Spleen (tissue), 11 donors: Measurements from ENCODE around the gene SLC17A8. TPM values are rescaled to one million over a fixed set of nuclear protein-coding genes. Genes with fewer than 3 reads are reported as not detected.

Source experiments
- DNase-seq: peaks from one replicate; pipeline ENCODE4 v3.0.0-alpha.2; 2020
- H3K27ac ChIP-seq, 8 donors: fragments of 200-600 bp; sonication (generic) in 7 of 8; 1 replicate in 4 of 8; 2 replicates in 4 of 8; pipeline versions ENCODE4 v1.5.0 to v1.8.0; 2016 to 2021; ENCODE audit warnings: inconsistent platforms in 4 of 8, mild to moderate bottlenecking in 4 of 8, moderate library complexity in 1 of 8
- H3K27me3 ChIP-seq, 7 donors: fragments of 200-600 bp; sonication (generic) in 6 of 7; replicated peaks in 1 of 7; 1 replicate in 4 of 7; 2 replicates in 3 of 7; pipeline versions ENCODE4 v1.5.0 to v1.8.0; 2016 to 2021; ENCODE audit warnings: inconsistent platforms in 3 of 7, mild to moderate bottlenecking in 1 of 7
- H3K36me3 ChIP-seq, 6 donors: fragments of 200-600 bp; sonication (generic) in 5 of 6; 1 replicate in 4 of 6; 2 replicates in 2 of 6; pipeline versions ENCODE4 v1.5.0 to v1.8.0; 2016 to 2021; ENCODE audit warnings: inconsistent platforms in 2 of 6
- H3K4me1 ChIP-seq, 6 donors: fragments of 200-600 bp; sonication (generic) in 5 of 6; 1 replicate in 3 of 6; 2 replicates in 3 of 6; pipeline versions ENCODE4 v1.5.0 to v1.8.0; 2016 to 2021; ENCODE audit warnings: inconsistent platforms in 3 of 6
- H3K4me3 ChIP-seq, 8 donors: fragments of 200-600 bp; sonication (generic) in 7 of 8; 1 replicate in 4 of 8; 2 replicates in 4 of 8; pipeline versions ENCODE4 v1.5.0 to v1.8.0; 2016 to 2021; ENCODE audit warnings: inconsistent platforms in 4 of 8, mild to moderate bottlenecking in 4 of 8, moderate library complexity in 2 of 8
- H3K9me3 ChIP-seq, 8 donors: fragments of 200-600 bp; sonication (generic) in 7 of 8; 1 replicate in 4 of 8; 2 replicates in 4 of 8; pipeline versions ENCODE4 v1.5.0 to v1.8.0; 2016 to 2021; ENCODE audit warnings: inconsistent platforms in 4 of 8
- POLR2A ChIP-seq, 3 donors: fragments of 450-650 bp; IDR thresholded peaks; one replicate each; pipeline ENCODE4 v1.5.1; 2017; ENCODE audit warnings: antibody characterized with exemption in 3 of 3, mild to moderate bottlenecking in 1 of 3
- POLR2AphosphoS5 ChIP-seq, 3 donors: sonication (generic); formaldehyde crosslinking; IDR thresholded peaks; one replicate each; pipeline ENCODE4 v1.5.1; 2017; ENCODE audit warnings: antibody characterized with exemption in 3 of 3
- WGBS, 5 donors: extraction: QIAGEN DNeasy Blood & Tissue Kit in 3 of 5; methylation state at CpG; one replicate each; pipeline versions ENCODE4 v1.1.5 to v1.1.7; 2013 to 2018; 5-methylcytosine and 5-hydroxymethylcytosine counted together
- intact Hi-C: fragments of 100-400 bp; cut with DNase I; formaldehyde crosslinking; loops from one replicate; pipeline ENCODE4 v1.15.0; 2023; ENCODE audit warnings: low total_unique reads
- polyA plus RNA-seq, 3 donors: library from polyadenylated mRNA; stranded (reverse); fragments of 200-250 nt; gene quantifications; one replicate each; pipeline ENCODE4 v1.2.1, GENCODE V29; 2013
- total RNA-seq, 7 donors: library from RNA; depleted of rRNA in 3 of 7; stranded (reverse); fragments of >200 nt in 3 of 7; fragmentation: NEBNext Ultra II Directional in 4 of 7; extraction: Animal tissue kit (Norgen Biotek cat#: 25700) in 4 of 7; gene quantifications; one replicate each; pipeline versions ENCODE4 v1.1.0 to v1.2.1, GENCODE V29; 2016 to 2021
- TF ChIP-seq, protein P1 (sequence below), 11 experiments: fragments of 200-600 bp in 7 of 11; fragments of 450-650 bp in 4 of 11; sonication (generic) in 4 of 11; IDR thresholded peaks in 8 of 11; conservative IDR thresholded peaks in 3 of 11; 1 replicate in 7 of 11; 2 replicates in 4 of 11; pipeline versions ENCODE4 v1.4.0 to v1.8.0; 2016 to 2021; ENCODE audit warnings: antibody characterized with exemption in 11 of 11, inconsistent platforms in 4 of 11, mild to moderate bottlenecking in 1 of 11
- donor health status: healthy with polysubstance abuse.
- donor health status: DM: no; HTN: no; CAD: no; lungs with moderate emphysema.
- donor health status: DM: no; HTN: no; CAD: no.
- donor health status: Bipolar disorder and iron deficiency.
- donor health status: healthy.
- donor health status: DM: no; HTN: no; CAD: no.
- donor health status: DM: yes; HTN: yes; CAD: no.

SLC17A8 gene
- total and polyA plus RNA-seq, 10 donors, result 0.02 to 0.34 TPM; not detected in 8

DNA sequence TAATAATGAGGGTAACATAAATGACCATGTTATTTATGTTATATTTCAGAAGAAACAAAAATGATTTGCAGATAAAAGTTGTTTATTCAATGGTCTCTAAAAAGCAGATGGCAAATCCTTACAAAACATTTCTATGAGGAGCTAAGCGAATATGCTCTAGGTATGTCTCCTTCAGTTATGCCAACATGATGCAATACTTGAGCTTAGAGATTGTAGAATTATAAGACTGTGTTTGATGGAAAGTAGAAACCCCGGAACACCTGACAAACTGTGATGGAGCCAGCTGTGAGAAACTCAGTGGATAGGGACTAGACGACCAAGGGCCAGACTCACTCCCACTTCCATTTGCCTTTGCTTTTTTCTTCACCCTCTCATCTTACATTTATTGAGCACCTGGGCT, 99.0 kb downstream of the SLC17A8 start:
- Histone ChIP-seq H3K4me3 (no peak overlapping the region), H3K9me3 (no peaks in the 10 kb centered on the region), H3K4me1 (no peaks in the 10 kb centered on the region), H3K27ac (no peak overlapping the region), H3K27me3 (peaks cover 0 to 5% (median 0%) of the 10 kb centered on the region in 7 donors), H3K36me3 (no peaks in the 10 kb centered on the region)
- 78 to 91% (median 90%) methylated on average over 3 of the region's 3 CpGs for WGBS, 5 donors
- intact Hi-C loops, result no loop called here
- no peak for DNase-seq
- TF ChIP-seq POLR2AphosphoS5 (IDR thresholded peaks at IDR 0.05), result no peak
- TF ChIP-seq, protein P1, sequence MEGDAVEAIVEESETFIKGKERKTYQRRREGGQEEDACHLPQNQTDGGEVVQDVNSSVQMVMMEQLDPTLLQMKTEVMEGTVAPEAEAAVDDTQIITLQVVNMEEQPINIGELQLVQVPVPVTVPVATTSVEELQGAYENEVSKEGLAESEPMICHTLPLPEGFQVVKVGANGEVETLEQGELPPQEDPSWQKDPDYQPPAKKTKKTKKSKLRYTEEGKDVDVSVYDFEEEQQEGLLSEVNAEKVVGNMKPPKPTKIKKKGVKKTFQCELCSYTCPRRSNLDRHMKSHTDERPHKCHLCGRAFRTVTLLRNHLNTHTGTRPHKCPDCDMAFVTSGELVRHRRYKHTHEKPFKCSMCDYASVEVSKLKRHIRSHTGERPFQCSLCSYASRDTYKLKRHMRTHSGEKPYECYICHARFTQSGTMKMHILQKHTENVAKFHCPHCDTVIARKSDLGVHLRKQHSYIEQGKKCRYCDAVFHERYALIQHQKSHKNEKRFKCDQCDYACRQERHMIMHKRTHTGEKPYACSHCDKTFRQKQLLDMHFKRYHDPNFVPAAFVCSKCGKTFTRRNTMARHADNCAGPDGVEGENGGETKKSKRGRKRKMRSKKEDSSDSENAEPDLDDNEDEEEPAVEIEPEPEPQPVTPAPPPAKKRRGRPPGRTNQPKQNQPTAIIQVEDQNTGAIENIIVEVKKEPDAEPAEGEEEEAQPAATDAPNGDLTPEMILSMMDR (IDR thresholded peaks at IDR 0.05 in 8 of 11, conservative IDR thresholded peaks at IDR 0.05 in 3 of 11), result no peak
- no peak for TF ChIP-seq POLR2A (IDR thresholded peaks at IDR 0.05)

DNA sequence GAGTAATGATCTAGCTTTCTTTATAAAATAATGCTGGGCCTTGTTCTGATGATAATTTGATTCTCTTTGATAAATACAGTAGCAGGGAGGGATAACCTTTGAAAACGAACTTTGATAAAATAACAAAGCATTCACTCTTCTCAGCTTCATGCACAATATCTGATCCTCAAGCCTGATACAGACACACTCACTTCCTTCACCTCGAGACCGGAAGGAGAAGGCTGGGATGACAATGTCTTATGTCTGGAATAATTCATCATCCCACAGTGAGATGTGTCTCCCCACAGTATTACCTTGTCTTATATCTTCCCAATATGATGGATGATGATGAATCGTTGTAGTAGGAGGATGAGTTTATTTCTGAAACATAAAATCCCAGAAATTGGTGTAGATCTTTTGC, 101.3 kb downstream of the SLC17A8 start:
- DNase-seq, result no peak
- no peaks in the 10 kb centered on the region for H3K4me1 ChIP-seq
- WGBS, 5 donors, result 57 to 73% (median 65%) methylated on average over 4 of the region's 4 CpGs
- no peaks in the 10 kb centered on the region for H3K36me3 ChIP-seq
- no peaks in the 10 kb centered on the region for H3K27me3 ChIP-seq
- no peak overlapping the region for H3K4me3 ChIP-seq
- no peak overlapping the region for H3K27ac ChIP-seq
- intact Hi-C loops, result no loop called here
- TF ChIP-seq POLR2AphosphoS5 (IDR thresholded peaks at IDR 0.05) (no peak), POLR2A (IDR thresholded peaks at IDR 0.05) (no peak)
- TF ChIP-seq, protein P1 (IDR thresholded peaks at IDR 0.05 in 8 of 11, conservative IDR thresholded peaks at IDR 0.05 in 3 of 11), result no peak
- no peaks in the 10 kb centered on the region for H3K9me3 ChIP-seq

DNA sequence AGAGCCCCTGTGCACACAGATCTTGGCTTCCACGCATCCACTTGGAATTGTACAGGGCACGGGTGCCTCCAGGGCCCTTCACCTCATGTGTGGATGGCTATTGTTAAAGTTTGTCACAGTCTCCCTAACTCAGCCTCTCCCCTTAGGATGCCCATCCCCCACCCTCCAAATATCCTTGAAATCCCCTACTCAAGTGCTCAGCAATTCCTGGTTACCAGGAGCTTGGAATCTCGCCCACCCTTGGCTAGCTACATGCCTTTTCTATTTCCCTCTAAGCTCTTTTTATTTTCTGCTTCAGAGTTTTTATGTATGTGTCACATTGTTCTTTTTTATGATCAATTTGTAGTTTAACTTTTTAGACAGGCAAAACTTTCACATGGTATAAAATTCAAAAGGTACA, 103.8 kb downstream of the SLC17A8 start:
- 66 to 80% (median 71%) methylated on average over 3 of the region's 3 CpGs for WGBS, 5 donors
- no peaks in the 10 kb centered on the region for H3K4me1 ChIP-seq
- intact Hi-C loops, result no loop called here
- no peaks in the 10 kb centered on the region for H3K27me3 ChIP-seq
- H3K9me3 ChIP-seq, result no peaks in the 10 kb centered on the region
- DNase-seq, result no peak
- peak overlapping the region in 3 of 8 donors; percentile 12 to 47 (median 33) for H3K27ac ChIP-seq
- TF ChIP-seq POLR2AphosphoS5 (IDR thresholded peaks at IDR 0.05), result no peak
- TF ChIP-seq, protein P1 (IDR thresholded peaks at IDR 0.05 in 8 of 11, conservative IDR thresholded peaks at IDR 0.05 in 3 of 11), result no peak
- TF ChIP-seq POLR2A (IDR thresholded peaks at IDR 0.05), result no peak
- H3K4me3 ChIP-seq, result no peak overlapping the region
- no peaks in the 10 kb centered on the region for H3K36me3 ChIP-seq

DNA sequence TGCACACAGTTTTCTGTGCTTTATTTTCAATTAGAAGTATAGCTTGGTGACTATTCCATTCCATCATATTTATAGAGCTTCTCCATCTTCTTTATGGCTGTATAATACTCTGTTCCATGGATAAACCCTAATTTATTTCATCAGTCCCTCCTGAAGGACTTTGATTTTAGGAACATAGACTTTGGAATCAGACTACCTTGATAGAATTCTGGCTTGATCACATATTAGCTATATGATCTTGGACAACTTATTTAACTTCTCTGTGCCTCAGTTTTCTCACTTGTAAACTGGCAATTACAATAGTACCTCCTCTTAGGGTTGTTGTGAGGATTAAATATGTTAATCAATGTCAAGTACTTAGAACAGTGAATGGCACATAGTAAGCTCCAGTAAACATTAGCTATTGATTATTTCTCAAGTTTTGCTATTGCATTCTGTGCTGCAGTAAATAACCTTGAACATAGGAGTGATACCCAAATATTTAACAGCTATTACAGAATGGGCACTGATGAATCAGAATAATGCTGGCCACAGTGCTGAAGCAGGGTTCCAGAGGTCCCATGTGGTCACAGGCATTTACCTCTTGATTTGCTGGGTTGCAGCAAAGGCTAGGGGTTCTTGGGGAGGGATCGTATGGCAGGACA, 104.6 kb downstream of the SLC17A8 start:
- 76 to 93% (median 86%) methylated on average over 1 of the region's 1 CpG for WGBS, 5 donors
- Histone ChIP-seq H3K27me3 (no peaks in the 10 kb centered on the region), H3K9me3 (no peaks in the 10 kb centered on the region), H3K4me3 (no peak overlapping the region), H3K36me3 (no peaks in the 10 kb centered on the region), H3K4me1 (no peaks in the 10 kb centered on the region), H3K27ac (no peak overlapping the region)
- no peak for DNase-seq
- intact Hi-C loops, result no loop called here
- TF ChIP-seq POLR2A (IDR thresholded peaks at IDR 0.05) (no peak), POLR2AphosphoS5 (IDR thresholded peaks at IDR 0.05) (no peak)
- TF ChIP-seq, protein P1 (IDR thresholded peaks at IDR 0.05 in 8 of 11, conservative IDR thresholded peaks at IDR 0.05 in 3 of 11), result no peak
